ENCODE measurements around the gene MRPS25. TPM values are rescaled to one million over a fixed set of nuclear protein-coding genes. Genes with fewer than 3 reads are reported as not detected.

MRPS25 gene
- total RNA-seq, 1 experiment from 2014 or later, result 53.2 TPM

DNA sequence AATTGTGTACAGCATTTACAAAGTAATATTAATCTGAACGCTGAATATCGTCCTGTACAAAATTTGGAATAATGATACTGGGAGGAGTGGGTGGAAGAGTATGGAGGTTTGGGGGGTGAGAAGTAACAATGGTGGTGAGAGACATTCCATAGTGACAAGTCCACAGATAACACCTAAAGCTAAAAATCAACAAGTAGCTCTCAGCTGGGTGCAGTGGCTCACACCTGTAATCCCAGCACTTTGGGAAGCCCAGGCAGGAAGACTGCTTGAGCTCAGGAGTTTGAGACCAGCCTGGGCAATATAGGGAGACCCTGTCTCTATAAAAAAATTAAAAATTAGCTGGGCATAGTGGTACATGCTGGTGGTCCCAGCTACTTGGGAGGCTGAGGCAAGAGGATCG, 5.1 kb downstream of the MRPS25 start:
- H3K4me1 ChIP-seq (ENCODE audit: insufficient read depth, low read length), result peaks cover 6% of the 10 kb centered on the region; the same call in 1 of the 2 replicates
- no peak overlapping the region for H3K18ac ChIP-seq (ENCODE audit: insufficient read length, low read depth, low read length)
- no peak overlapping the region for H3K4ac ChIP-seq (ENCODE audit: low read depth, low read length)
- no peak for DNase-seq
- Mint-ChIP-seq H3K4me1 (peaks cover 18 to 19% of the 10 kb centered on the region in 2 experiments), H3K4me3 (no peak overlapping the region), H3K36me3 (ENCODE audit: insufficient read depth in 1 of 3, low read depth in 3 of 3) (peaks cover 42 to 71% (median 57%) of the 10 kb centered on the region in 3 experiments), H3K9me3 (peaks cover 0 to 3% of the 10 kb centered on the region in 2 experiments; a peak in 2 of 5 replicates), H3K27me3 (ENCODE audit: low read depth) (no peaks in the 10 kb centered on the region), H3K27ac (no peak overlapping the region)
- no peak overlapping the region for H4K5ac ChIP-seq (ENCODE audit: insufficient read length, low read depth, low read length)
- H3T11ph ChIP-seq (ENCODE audit: low read length), result no peak overlapping the region
- no peak overlapping the region for H3K14ac ChIP-seq (ENCODE audit: insufficient read depth, low read length)
- no peak overlapping the region for H3K27ac ChIP-seq (ENCODE audit: insufficient read length, low read depth, low read length)
- no peak overlapping the region for H4K8ac ChIP-seq (replicated peaks; ENCODE audit: insufficient read length, low read depth, low read length)
- H3K9me3 ChIP-seq (ENCODE audit: control insufficient read depth, low read depth, low read length), result no peaks in the 10 kb centered on the region
- no peak overlapping the region for H2BK15ac ChIP-seq (ENCODE audit: low read depth, low read length)
- no peak overlapping the region for H2BK12ac ChIP-seq (ENCODE audit: insufficient read length, low read depth, low read length)
- H3K4me2 ChIP-seq (ENCODE audit: insufficient read depth, insufficient read length, low read length), result no peak overlapping the region
- H3K79me1 ChIP-seq (ENCODE audit: insufficient read depth, low read depth, low read length, poor library complexity, severe bottlenecking), result peaks cover 5% of the 10 kb centered on the region
- H2BK5ac ChIP-seq (ENCODE audit: insufficient read length, low read length), result no peak overlapping the region
- no peak overlapping the region for H2AK5ac ChIP-seq (ENCODE audit: insufficient read length, low read length)
- no peaks in the 10 kb centered on the region for H4K20me1 ChIP-seq (ENCODE audit: control insufficient read depth, insufficient read depth, insufficient read length)
- WGBS (ENCODE audit: extremely low coverage, insufficient read length, low lambda C conversion rate), result no CpG with 5 or more reads among the region's 3 CpGs
- no peak overlapping the region for H4K91ac ChIP-seq (ENCODE audit: insufficient read length, low read depth, low read length)
- TF ChIP-seq, protein P1, sequence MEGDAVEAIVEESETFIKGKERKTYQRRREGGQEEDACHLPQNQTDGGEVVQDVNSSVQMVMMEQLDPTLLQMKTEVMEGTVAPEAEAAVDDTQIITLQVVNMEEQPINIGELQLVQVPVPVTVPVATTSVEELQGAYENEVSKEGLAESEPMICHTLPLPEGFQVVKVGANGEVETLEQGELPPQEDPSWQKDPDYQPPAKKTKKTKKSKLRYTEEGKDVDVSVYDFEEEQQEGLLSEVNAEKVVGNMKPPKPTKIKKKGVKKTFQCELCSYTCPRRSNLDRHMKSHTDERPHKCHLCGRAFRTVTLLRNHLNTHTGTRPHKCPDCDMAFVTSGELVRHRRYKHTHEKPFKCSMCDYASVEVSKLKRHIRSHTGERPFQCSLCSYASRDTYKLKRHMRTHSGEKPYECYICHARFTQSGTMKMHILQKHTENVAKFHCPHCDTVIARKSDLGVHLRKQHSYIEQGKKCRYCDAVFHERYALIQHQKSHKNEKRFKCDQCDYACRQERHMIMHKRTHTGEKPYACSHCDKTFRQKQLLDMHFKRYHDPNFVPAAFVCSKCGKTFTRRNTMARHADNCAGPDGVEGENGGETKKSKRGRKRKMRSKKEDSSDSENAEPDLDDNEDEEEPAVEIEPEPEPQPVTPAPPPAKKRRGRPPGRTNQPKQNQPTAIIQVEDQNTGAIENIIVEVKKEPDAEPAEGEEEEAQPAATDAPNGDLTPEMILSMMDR (conservative IDR thresholded peaks at IDR 0.05), result no peak
- H3K9ac ChIP-seq (ENCODE audit: extremely low read depth, insufficient read length, low read length), result no peak overlapping the region
- H3K79me2 ChIP-seq (ENCODE audit: insufficient read depth, low read length), result peaks cover 16% of the 10 kb centered on the region; the same call in 1 of the 2 replicates
- no peak overlapping the region for H2BK120ac ChIP-seq (ENCODE audit: low read depth, low read length, poor library complexity, severe bottlenecking)
- H3K56ac ChIP-seq (ENCODE audit: insufficient read length, low read depth, low read length), result no peak overlapping the region
- peaks cover 7% of the 10 kb centered on the region for H3K23me2 ChIP-seq (ENCODE audit: insufficient read length, low read depth, low read length, poor library complexity, severe bottlenecking)
- no peak overlapping the region for H3K23ac ChIP-seq (ENCODE audit: insufficient read length, low read depth, low read length)
- H2BK20ac ChIP-seq (ENCODE audit: low read depth, low read length, poor library complexity, severe bottlenecking), result no peak overlapping the region
- H2AFZ ChIP-seq (ENCODE audit: low read length), result no peak overlapping the region
- no peaks in the 10 kb centered on the region for H3K27me3 ChIP-seq (ENCODE audit: insufficient read depth, low read length)

Measured in H9 (cell line).